GM12892 (cell line): Measurements from ENCODE around the gene CERS5.

Experiments
- POLR2A ChIP-seq: IDR thresholded peaks from 2 replicates; pipeline ENCODE4 v1.6.1; 2011; ENCODE audit warnings: low read depth, low read length, control low read depth
- TAF1 ChIP-seq: IDR thresholded peaks from 2 replicates; pipeline ENCODE4 v1.6.1; 2011; ENCODE audit warnings: low read depth, mild to moderate bottlenecking, control low read depth, low read length, borderline replicate concordance

- TF ChIP-seq POLR2A (no peak), TAF1 (no peak)
Measured at GRCh38 chr12:50109319-50109718, 57.9 kb downstream of the CERS5 start.
